Measurements from ENCODE around the gene KDM4B. TPM values are rescaled to one million over a fixed set of nuclear protein-coding genes. Genes with fewer than 3 reads are reported as not detected.
"Not testable (repeated sequence)": the region's sequence is repeated elsewhere in the genome, so short reads cannot be mapped to it uniquely, and the experiment has no call there.

KDM4B gene
- total RNA-seq, 1 donor from 2014 or later = 46.0 TPM

- no peaks in the 10 kb centered on the region for H3K4me1 ChIP-seq
- no peak overlapping the region for H3K27ac ChIP-seq
- H3K27me3 ChIP-seq = no peaks in the 10 kb centered on the region
- H3K9me3 ChIP-seq = no peaks in the 10 kb centered on the region
- DNase-seq (ENCODE audit: low spot score in 2 of 2) = no peak
- H3K36me3 ChIP-seq = no peaks in the 10 kb centered on the region
- TF ChIP-seq CTCF (IDR thresholded peaks at IDR 0.05) = no peak
- intact Hi-C loops (cut with DNase I) = no loop called here
- no peak overlapping the region for H3K4me3 ChIP-seq
Observed at GRCh38 chr19:4932711-4933110, 36.2 kb upstream of the KDM4B start.

- Histone ChIP-seq H3K9me3 (no peaks in the 10 kb centered on the region), H3K36me3 (no peaks in the 10 kb centered on the region), H3K4me3 (no peak overlapping the region), H3K27ac (no peak overlapping the region), H3K27me3 (no peaks in the 10 kb centered on the region), H3K4me1 (no peaks in the 10 kb centered on the region)
- DNase-seq (ENCODE audit: low spot score in 2 of 2) = no peak
- TF ChIP-seq CTCF (IDR thresholded peaks at IDR 0.05) = no peak
- intact Hi-C loops (cut with DNase I) = no loop called here
Observed at GRCh38 chr19:4933528-4933927, 35.4 kb upstream of the KDM4B start.

- DNase-seq (ENCODE audit: low spot score in 2 of 2) = no peak
- no peak overlapping the region for H3K27ac ChIP-seq
- H3K9me3 ChIP-seq = no peaks in the 10 kb centered on the region
- no peak for TF ChIP-seq CTCF (IDR thresholded peaks at IDR 0.05)
- H3K4me1 ChIP-seq = no peaks in the 10 kb centered on the region
- no peak overlapping the region for H3K4me3 ChIP-seq
- no peaks in the 10 kb centered on the region for H3K36me3 ChIP-seq
- intact Hi-C loops (cut with DNase I) = no loop called here
- H3K27me3 ChIP-seq = no peaks in the 10 kb centered on the region
Observed at GRCh38 chr19:4935444-4935843, 33.5 kb upstream of the KDM4B start.

- TF ChIP-seq CTCF (IDR thresholded peaks at IDR 0.05) = no peak
- H3K4me3 ChIP-seq = no peak overlapping the region
- no peak for DNase-seq (ENCODE audit: low spot score in 2 of 2)
- H3K36me3 ChIP-seq = no peaks in the 10 kb centered on the region
- H3K9me3 ChIP-seq = no peaks in the 10 kb centered on the region
- intact Hi-C loops (cut with DNase I) = no loop called here
- no peaks in the 10 kb centered on the region for H3K4me1 ChIP-seq
- no peaks in the 10 kb centered on the region for H3K27me3 ChIP-seq
- H3K27ac ChIP-seq = no peak overlapping the region
Observed at GRCh38 chr19:4937060-4937459, 31.9 kb upstream of the KDM4B start.

GRCh38 chr19:4938461-4938860, 30.5 kb upstream of the KDM4B start:
- H3K4me1 ChIP-seq; H3K4me3 ChIP-seq; DNase-seq (ENCODE audit: low spot score in 2 of 2); H3K27ac ChIP-seq; intact Hi-C loops (cut with DNase I); H3K27me3 ChIP-seq; H3K36me3 ChIP-seq; H3K9me3 ChIP-seq: not testable (repeated sequence)

GRCh38 chr19:4939466-4939865, 29.4 kb upstream of the KDM4B start:
- Histone ChIP-seq H3K27me3 (no peaks in the 10 kb centered on the region), H3K4me3 (no peak overlapping the region), H3K9me3 (no peaks in the 10 kb centered on the region), H3K27ac (no peak overlapping the region), H3K4me1 (no peaks in the 10 kb centered on the region), H3K36me3 (no peaks in the 10 kb centered on the region)
- no peak for TF ChIP-seq CTCF (IDR thresholded peaks at IDR 0.05)
- no peak for DNase-seq (ENCODE audit: low spot score in 2 of 2)
- intact Hi-C loops (cut with DNase I) = no loop called here

GRCh38 chr19:4941638-4942169, 27.2 kb upstream of the KDM4B start:
- H3K36me3 ChIP-seq; H3K4me1 ChIP-seq; intact Hi-C loops (cut with DNase I); H3K27me3 ChIP-seq; H3K9me3 ChIP-seq; H3K27ac ChIP-seq; DNase-seq (ENCODE audit: low spot score in 2 of 2); H3K4me3 ChIP-seq: not testable (repeated sequence)

- H3K27me3 ChIP-seq; intact Hi-C loops (cut with DNase I); DNase-seq (ENCODE audit: low spot score in 2 of 2); H3K27ac ChIP-seq; H3K4me1 ChIP-seq; H3K9me3 ChIP-seq; H3K4me3 ChIP-seq; H3K36me3 ChIP-seq: not testable (repeated sequence)
Observed at GRCh38 chr19:4950650-4951049, 18.3 kb upstream of the KDM4B start.
